Measurements from ENCODE around the gene SERPINA10.

DNA sequence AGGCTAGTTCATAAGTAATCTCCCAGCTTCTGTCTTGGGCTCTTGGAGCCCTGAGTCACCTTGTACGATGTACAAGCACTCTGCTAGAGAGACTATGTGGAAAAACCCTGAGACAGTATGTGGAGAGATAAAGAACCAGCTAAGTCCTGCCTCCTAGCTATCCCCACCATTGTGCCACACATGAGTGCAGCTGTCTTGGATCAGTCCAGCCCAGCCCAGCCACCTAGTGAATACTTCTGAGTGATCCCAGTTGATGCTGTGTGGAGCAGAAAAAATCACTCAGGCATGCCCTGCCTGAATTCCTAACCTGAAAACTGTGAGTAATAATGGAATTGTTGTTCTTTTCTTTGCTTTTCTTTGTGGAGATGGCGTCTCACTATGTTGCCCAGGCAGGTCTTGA, 35.1 kb upstream of the SERPINA10 start:
- TF ChIP-seq, protein P1, sequence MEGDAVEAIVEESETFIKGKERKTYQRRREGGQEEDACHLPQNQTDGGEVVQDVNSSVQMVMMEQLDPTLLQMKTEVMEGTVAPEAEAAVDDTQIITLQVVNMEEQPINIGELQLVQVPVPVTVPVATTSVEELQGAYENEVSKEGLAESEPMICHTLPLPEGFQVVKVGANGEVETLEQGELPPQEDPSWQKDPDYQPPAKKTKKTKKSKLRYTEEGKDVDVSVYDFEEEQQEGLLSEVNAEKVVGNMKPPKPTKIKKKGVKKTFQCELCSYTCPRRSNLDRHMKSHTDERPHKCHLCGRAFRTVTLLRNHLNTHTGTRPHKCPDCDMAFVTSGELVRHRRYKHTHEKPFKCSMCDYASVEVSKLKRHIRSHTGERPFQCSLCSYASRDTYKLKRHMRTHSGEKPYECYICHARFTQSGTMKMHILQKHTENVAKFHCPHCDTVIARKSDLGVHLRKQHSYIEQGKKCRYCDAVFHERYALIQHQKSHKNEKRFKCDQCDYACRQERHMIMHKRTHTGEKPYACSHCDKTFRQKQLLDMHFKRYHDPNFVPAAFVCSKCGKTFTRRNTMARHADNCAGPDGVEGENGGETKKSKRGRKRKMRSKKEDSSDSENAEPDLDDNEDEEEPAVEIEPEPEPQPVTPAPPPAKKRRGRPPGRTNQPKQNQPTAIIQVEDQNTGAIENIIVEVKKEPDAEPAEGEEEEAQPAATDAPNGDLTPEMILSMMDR (conservative IDR thresholded peaks at IDR 0.05), result no peak
- no peak for TF ChIP-seq ZFX (IDR thresholded peaks at IDR 0.05)

Measured in C4-2B (cell line).